AG04449 (cell line): ENCODE data around the gene FYB1.

Source experiments
- CTCF ChIA-PET: fragments of 350-600 bp; formaldehyde crosslinking; extraction: SDS; loops from one replicate; lab custom pipeline; 2021; ENCODE audit warnings: antibody characterized with exemption; lab: Yijun Ruan, JAX
- POLR2A ChIA-PET: fragments of 400-600, 350-600 bp; formaldehyde crosslinking; extraction: SDS; loops from one replicate; lab custom pipeline; 2020; ENCODE audit warnings: antibody characterized with exemption, inconsistent platforms; lab: Yijun Ruan, JAX
- DNase-seq: peaks from one replicate; pipeline ENCODE4 v3.0.0-alpha.2; 2010; ENCODE audit warnings: low read depth, low spot score
- H3K4me3 ChIP-seq: 2 replicates; pipeline ENCODE4 v1.5.1; 2011; ENCODE audit warnings: low read depth, mild to moderate bottlenecking, control low read depth, low read length
- CTCF ChIP-seq: IDR thresholded peaks from one replicate; pipeline ENCODE4 v1.5.1; 2011; ENCODE audit warnings: mild to moderate bottlenecking, moderate library complexity, low read length, control low read depth, inconsistent platforms; ENCODE audit not compliant: insufficient read depth; ENCODE audit errors: missing control alignments

FYB1 gene

DNA sequence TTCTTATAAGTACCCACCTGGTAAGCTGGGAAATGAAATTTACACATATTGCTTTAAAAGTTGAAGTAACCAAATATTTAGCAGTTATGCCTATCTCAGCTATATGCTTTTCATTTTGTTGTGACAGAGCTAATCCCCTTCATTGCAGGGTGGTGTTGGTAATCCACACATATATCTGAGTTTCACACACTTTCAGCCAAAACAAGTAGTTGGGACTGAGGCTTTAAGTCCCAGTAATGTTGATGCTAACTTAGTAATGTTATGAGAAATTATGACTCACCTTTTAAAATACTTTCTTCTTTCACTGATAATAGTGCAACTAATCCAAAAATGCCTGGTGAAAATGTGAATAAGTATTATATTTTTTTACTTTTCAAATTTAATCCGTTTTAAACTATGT, 126.0 kb downstream of the FYB1 start:
- ChIA-PET POLR2A (no interaction called here), CTCF (interaction anchor here (2.2 kb wide), 1 partner anchor 13 kb away, joined by 11 read pairs; no protein-coding TSS in a partner anchor)
- DNase-seq = no peak
- H3K4me3 ChIP-seq = no peak overlapping the region
- TF ChIP-seq CTCF = no peak

DNA sequence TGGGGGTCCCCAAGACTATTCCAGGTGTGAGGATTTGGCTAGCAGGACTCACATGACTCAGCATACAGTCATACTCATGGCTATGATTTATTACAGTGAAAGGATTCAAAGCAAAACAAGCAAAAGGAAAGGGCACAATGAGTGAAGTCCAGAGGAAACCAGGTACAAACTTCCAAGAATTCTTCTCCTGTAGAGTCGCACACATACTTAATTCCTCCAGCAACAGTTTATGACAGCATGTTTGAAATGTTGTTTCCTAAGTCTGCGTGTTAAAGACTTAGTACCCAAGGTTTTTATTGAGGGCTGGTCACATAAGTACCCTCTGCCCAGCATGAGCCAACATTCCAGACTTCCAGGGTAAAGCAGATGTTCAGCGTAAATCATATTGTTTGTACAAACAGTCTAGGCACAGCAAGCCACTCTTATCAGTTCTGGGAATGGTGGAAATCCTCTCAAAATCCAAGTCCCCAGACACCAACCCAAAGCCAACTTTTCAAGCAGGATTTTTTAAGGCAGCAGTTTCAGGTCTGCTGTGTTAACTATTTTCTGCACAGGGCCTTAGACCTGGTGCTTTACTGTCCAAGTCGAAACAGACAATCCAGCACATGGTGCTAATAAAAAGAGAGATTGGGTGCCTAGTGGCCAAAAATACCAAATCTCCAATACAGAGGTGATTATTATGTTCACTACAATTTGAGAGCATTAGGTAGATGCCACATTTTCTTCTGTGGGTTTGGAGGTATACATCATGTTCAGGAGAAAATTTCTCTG, 126.6 kb downstream of the FYB1 start:
- H3K4me3 ChIP-seq = no peak overlapping the region
- no peak for DNase-seq
- CTCF ChIA-PET = interaction anchor here (1.0 to 2.2 kb wide), 2 partner anchors 12 kb away, joined by 6 to 11 read pairs; no protein-coding TSS in a partner anchor
- no peak for TF ChIP-seq CTCF
- POLR2A ChIA-PET = no interaction called here

DNA sequence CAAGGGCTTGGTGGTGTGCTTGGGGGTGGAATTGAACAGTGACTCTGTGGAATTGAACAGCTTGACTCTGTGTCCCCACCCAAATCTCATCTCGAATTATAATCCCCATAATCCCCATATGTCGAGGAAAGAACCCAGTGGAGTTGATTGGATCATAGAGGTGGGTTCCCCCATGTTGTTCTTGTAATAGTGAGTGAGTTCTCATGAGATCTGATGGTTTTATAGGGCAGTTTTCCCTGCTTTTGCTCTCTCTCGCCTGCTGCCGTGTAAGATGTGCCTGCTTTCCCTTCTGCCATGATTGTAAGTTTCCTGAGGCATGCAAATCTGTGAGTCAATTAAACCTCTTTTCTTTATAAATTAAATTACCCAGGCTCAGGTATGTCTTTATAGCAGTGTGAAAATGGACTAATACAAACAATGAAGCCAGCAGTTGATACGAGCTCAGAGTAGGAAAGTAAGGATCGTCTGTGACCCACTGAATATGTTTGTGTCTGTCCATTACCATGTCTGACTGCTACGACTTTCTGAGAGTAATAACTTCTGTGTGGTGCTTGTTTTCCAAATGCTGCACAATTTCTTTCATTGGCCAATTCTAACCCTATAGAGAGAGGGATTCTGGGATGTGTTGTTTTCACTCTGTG, 127.3 kb downstream of the FYB1 start:
- no peak for TF ChIP-seq CTCF
- H3K4me3 ChIP-seq = no peak overlapping the region
- POLR2A ChIA-PET = no interaction called here
- CTCF ChIA-PET = interaction anchor here (1.0 kb wide), 1 partner anchor 12 kb away, joined by 6 read pairs; no protein-coding TSS in a partner anchor
- DNase-seq = no peak

GRCh38 chr5:39083968-39084367, 135.4 kb downstream of the FYB1 start:
- ChIA-PET POLR2A (no interaction called here), CTCF (no interaction called here)
- H3K4me3 ChIP-seq = no peak overlapping the region
- no peak for DNase-seq
- TF ChIP-seq CTCF = no peak

GRCh38 chr5:39082995-39083394, 136.4 kb downstream of the FYB1 start:
- no peak overlapping the region for H3K4me3 ChIP-seq
- ChIA-PET CTCF (interaction anchor here (2.4 kb wide), 1 partner anchor 117 kb away, joined by 5 read pairs; no protein-coding TSS in a partner anchor), POLR2A (no interaction called here)
- TF ChIP-seq CTCF = no peak
- DNase-seq = no peak

- no peak for DNase-seq
- ChIA-PET POLR2A (no interaction called here), CTCF (interaction anchor here (0.6 to 4.0 kb wide), 55 partner anchors 9 to 638 kb away, joined by 3 to 61 read pairs (median 4); no protein-coding TSS in a partner anchor)
- no peak overlapping the region for H3K4me3 ChIP-seq
- peak; percentile 62 for TF ChIP-seq CTCF
Observed at GRCh38 chr5:39080597-39081204, 138.7 kb downstream of the FYB1 start.
